ENCODE results near the gene WFIKKN1. TPM values are rescaled to one million over a fixed set of nuclear protein-coding genes. Genes with fewer than 3 reads are reported as not detected.

The WFIKKN1 gene
- total RNA-seq, 1 experiment from 2014 or later, result not detected

DNA sequence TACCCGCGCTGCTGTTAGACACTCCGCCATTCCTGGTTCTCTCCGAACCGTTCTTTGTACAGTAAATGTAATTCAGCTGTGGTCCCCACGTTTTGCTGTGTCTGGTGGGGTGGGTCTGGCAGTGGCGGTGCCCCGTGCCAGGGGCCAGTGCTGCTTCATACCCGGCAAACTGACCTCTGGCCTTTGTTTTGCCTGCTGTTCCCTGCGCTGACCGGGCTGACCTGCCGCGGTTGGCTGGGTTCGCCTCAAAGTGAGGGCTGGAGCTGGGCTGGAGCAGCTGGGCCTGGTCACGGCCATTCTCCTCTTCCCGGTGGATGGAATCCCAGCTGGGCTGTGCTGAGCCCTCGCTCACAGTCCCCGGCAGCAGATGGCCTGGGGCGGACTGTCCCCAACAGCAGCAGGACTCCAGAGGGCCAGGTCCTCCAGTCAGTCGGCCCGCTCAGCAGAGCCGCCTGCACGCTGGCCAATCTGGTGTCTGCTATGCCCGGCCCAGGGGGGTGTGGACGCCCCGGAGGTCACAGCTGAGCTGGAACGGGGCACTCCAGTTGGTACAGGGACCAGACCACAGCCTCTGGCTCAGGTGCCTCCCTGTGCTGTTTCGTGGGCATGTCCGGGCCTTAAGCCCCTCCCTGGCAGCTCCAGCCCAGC is 1.5 kb upstream of the WFIKKN1 start:
- H3K36me3 ChIP-seq (ENCODE audit: insufficient read depth, low read length), result 0 out of 2 replicates have a peak, but pooled peaks cover 2% of the 10 kb centered on the region
- no peak overlapping the region for H3K9ac ChIP-seq (ENCODE audit: low read length)
- H3K9me3 ChIP-seq (ENCODE audit: low read length), result no peaks in the 10 kb centered on the region
- H3K4me2 ChIP-seq (ENCODE audit: low read depth, low read length, poor library complexity, severe bottlenecking), result no peak overlapping the region
- peaks cover 3% of the 10 kb centered on the region; the same call in 1 of the 2 replicates for H3K79me2 ChIP-seq (ENCODE audit: low read length)
- H3K27ac ChIP-seq (ENCODE audit: low read length), result no peak overlapping the region
- H3K4me3 ChIP-seq (ENCODE audit: low read length), result no peak overlapping the region
- no peaks in the 10 kb centered on the region for H3K27me3 ChIP-seq (ENCODE audit: low read length)
- H3K9me2 ChIP-seq (replicated peaks; ENCODE audit: insufficient read depth, low read length), result no peaks in the 10 kb centered on the region
- H2AFZ ChIP-seq (ENCODE audit: low read length), result no peak overlapping the region
- DNase-seq, result no peak
- peaks cover 15% of the 10 kb centered on the region for H3K4me1 ChIP-seq (ENCODE audit: low read length)
- 0 out of 2 replicates have a peak, but pooled peaks cover under 1% of the 10 kb centered on the region for H4K20me1 ChIP-seq (ENCODE audit: insufficient read depth, low read depth, low read length)

DNA sequence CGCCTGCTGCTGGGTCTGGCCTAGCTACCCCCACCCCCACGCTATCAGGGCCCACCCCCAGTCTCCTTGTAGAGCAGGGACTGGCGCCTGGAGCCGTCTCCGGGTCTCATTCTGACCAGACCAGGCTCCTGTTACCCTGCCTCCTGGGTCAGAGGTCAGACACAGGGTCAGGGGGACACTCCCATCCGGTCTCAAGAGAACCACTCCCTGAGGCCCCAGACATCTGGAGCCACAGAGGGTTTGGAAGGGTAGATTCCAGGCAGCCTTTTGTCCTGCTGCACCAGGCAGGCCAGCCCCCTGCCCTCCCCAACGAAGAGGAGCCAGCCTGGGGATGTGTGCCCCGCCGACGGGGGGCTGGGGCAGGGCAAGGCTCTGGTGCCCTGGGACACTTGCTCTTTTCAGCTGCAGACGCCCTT is 944 bp upstream of the WFIKKN1 start:
- Histone ChIP-seq H2AFZ (ENCODE audit: low read length) (no peak overlapping the region), H3K79me2 (ENCODE audit: low read length) (peaks cover 8% of the 10 kb centered on the region), H3K9me2 (replicated peaks; ENCODE audit: insufficient read depth, low read length) (no peaks in the 10 kb centered on the region), H3K4me1 (ENCODE audit: low read length) (peaks cover 13% of the 10 kb centered on the region), H3K4me3 (ENCODE audit: low read length) (no peak overlapping the region), H4K20me1 (ENCODE audit: insufficient read depth, low read depth, low read length) (peaks cover 2% of the 10 kb centered on the region; the same call in 1 of the 2 replicates), H3K4me2 (ENCODE audit: low read depth, low read length, poor library complexity, severe bottlenecking) (no peak overlapping the region), H3K9ac (ENCODE audit: low read length) (no peak overlapping the region), H3K27ac (ENCODE audit: low read length) (no peak overlapping the region), H3K9me3 (ENCODE audit: low read length) (no peaks in the 10 kb centered on the region), H3K36me3 (ENCODE audit: insufficient read depth, low read length) (0 out of 2 replicates have a peak, but pooled peaks cover 4% of the 10 kb centered on the region), H3K27me3 (ENCODE audit: low read length) (no peaks in the 10 kb centered on the region)
- DNase-seq, result no peak

DNA sequence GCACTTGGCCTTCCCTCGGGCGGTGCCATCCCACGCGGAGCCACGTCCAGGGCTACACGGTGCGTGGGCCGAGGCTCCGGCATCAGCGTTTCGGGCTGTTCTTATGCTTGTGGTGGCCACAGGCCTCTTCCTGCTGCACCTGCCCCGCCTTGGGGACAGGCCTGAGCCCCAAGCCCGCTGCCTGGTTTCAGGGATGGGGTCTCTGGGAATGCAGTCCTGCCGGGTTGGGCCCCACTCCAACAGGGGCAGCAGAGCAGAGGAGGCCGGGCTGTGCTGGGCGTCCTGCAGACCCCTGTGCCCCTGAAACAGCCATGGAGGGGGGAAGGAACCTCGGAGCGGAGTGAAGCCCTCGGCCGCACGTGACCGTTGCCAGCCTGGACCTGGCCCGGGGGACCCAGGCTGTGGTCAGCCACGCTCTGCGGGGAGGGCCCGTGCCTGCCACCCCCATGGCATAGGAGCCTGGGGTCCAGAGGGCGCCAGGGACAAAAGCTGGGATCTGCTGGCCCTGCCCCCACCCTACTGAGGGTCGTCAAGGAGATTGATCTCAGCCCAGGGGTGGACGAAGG is 453 bp upstream of the WFIKKN1 start:
- H3K36me3 ChIP-seq (ENCODE audit: insufficient read depth, low read length), result 0 out of 2 replicates have a peak, but pooled peaks cover 4% of the 10 kb centered on the region
- H4K20me1 ChIP-seq (ENCODE audit: insufficient read depth, low read depth, low read length), result peaks cover 7% of the 10 kb centered on the region; the same call in 1 of the 2 replicates
- H3K27ac ChIP-seq (ENCODE audit: low read length), result no peak overlapping the region
- H3K79me2 ChIP-seq (ENCODE audit: low read length), result peaks cover 13% of the 10 kb centered on the region
- H3K9me2 ChIP-seq (replicated peaks; ENCODE audit: insufficient read depth, low read length), result no peaks in the 10 kb centered on the region
- H3K4me1 ChIP-seq (ENCODE audit: low read length), result peaks cover 14% of the 10 kb centered on the region
- H3K9me3 ChIP-seq (ENCODE audit: low read length), result no peaks in the 10 kb centered on the region
- no peak overlapping the region for H2AFZ ChIP-seq (ENCODE audit: low read length)
- no peaks in the 10 kb centered on the region for H3K27me3 ChIP-seq (ENCODE audit: low read length)
- H3K9ac ChIP-seq (ENCODE audit: low read length), result no peak overlapping the region
- H3K4me3 ChIP-seq (ENCODE audit: low read length), result no peak overlapping the region
- H3K4me2 ChIP-seq (ENCODE audit: low read depth, low read length, poor library complexity, severe bottlenecking), result no peak overlapping the region
- no peak for DNase-seq

DNA sequence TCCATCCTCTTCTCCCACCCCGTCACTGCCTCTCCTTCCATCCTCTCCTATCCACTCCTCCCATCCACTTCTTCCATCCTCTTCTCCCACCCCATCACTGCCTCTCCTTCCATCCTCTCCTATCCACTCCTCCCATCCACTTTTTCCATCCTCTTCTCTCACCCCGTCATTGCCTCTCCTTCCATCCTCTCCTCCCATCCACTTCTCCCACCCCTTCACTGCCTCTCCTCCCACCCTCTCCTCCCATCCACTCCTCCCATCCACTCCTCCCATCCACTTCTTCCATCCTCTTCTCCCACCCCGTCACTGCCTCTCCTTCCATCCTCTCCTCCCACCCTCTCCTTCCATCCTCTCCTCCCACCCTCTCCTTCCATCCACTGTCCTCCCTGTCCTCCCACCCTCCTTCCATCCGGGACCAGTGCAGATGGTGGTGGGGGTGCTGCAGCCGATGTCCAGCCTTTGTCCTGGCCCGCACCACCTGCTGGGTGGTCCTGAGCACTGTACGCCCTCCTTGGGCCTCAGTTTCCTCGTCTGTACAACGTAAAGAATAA is 1.1 kb downstream of the WFIKKN1 start:
- H2AFZ ChIP-seq (ENCODE audit: low read length), result no peak overlapping the region

DNA sequence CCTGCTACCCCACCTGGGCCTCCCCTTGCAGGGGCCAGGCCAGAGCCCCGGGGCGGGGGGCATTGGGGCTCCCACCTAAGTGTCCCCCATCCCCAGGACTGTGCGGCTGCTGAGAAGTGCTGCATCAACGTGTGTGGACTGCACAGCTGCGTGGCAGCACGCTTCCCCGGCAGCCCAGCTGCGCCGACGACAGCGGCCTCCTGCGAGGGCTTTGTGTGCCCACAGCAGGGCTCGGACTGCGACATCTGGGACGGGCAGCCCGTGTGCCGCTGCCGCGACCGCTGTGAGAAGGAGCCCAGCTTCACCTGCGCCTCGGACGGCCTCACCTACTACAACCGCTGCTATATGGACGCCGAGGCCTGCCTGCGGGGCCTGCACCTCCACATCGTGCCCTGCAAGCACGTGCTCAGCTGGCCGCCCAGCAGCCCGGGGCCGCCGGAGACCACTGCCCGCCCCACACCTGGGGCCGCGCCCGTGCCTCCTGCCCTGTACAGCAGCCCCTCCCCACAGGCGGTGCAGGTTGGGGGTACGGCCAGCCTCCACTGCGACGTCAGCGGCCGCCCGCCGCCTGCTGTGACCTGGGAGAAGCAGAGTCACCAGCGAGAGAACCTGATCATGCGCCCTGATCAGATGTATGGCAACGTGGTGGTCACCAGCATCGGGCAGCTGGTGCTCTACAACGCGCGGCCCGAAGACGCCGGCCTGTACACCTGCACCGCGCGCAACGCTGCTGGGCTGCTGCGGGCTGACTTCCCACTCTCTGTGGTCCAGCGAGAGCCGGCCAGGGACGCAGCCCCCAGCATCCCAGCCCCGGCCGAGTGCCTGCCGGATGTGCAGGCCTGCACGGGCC is 1.9 kb downstream of the WFIKKN1 start:
- H3K4me2 ChIP-seq (ENCODE audit: low read depth, low read length, poor library complexity, severe bottlenecking), result no peak overlapping the region
- H3K9me3 ChIP-seq (ENCODE audit: low read length), result no peaks in the 10 kb centered on the region
- H3K27ac ChIP-seq (ENCODE audit: low read length), result no peak overlapping the region
- peaks cover 23% of the 10 kb centered on the region for H3K4me1 ChIP-seq (ENCODE audit: low read length)
- H3K4me3 ChIP-seq (ENCODE audit: low read length), result no peak overlapping the region
- H3K79me2 ChIP-seq (ENCODE audit: low read length), result peaks cover 20% of the 10 kb centered on the region
- H3K27me3 ChIP-seq (ENCODE audit: low read length), result no peaks in the 10 kb centered on the region
- no peak for DNase-seq
- 0 out of 2 replicates have a peak, but pooled peaks cover 4% of the 10 kb centered on the region for H3K36me3 ChIP-seq (ENCODE audit: insufficient read depth, low read length)
- H2AFZ ChIP-seq (ENCODE audit: low read length), result no peak overlapping the region
- peaks cover 7% of the 10 kb centered on the region; the same call in 1 of the 2 replicates for H4K20me1 ChIP-seq (ENCODE audit: insufficient read depth, low read depth, low read length)
- no peak overlapping the region for H3K9ac ChIP-seq (ENCODE audit: low read length)
- no peaks in the 10 kb centered on the region for H3K9me2 ChIP-seq (replicated peaks; ENCODE audit: insufficient read depth, low read length)

More for the DNA sequence above, 1.1 kb downstream of the WFIKKN1 start:
- Histone ChIP-seq H3K9me3 (ENCODE audit: low read length) (no peaks in the 10 kb centered on the region), H3K79me2 (ENCODE audit: low read length) (peaks cover 20% of the 10 kb centered on the region), H3K36me3 (ENCODE audit: insufficient read depth, low read length) (0 out of 2 replicates have a peak, but pooled peaks cover 4% of the 10 kb centered on the region), H4K20me1 (ENCODE audit: insufficient read depth, low read depth, low read length) (peaks cover 7% of the 10 kb centered on the region; the same call in 1 of the 2 replicates), H3K4me2 (ENCODE audit: low read depth, low read length, poor library complexity, severe bottlenecking) (no peak overlapping the region), H3K4me3 (ENCODE audit: low read length) (no peak overlapping the region), H3K4me1 (ENCODE audit: low read length) (peaks cover 20% of the 10 kb centered on the region), H3K27me3 (ENCODE audit: low read length) (no peaks in the 10 kb centered on the region), H3K9me2 (replicated peaks; ENCODE audit: insufficient read depth, low read length) (no peaks in the 10 kb centered on the region), H3K27ac (ENCODE audit: low read length) (no peak overlapping the region), H3K9ac (ENCODE audit: low read length) (no peak overlapping the region)
- no peak for DNase-seq

DNA sequence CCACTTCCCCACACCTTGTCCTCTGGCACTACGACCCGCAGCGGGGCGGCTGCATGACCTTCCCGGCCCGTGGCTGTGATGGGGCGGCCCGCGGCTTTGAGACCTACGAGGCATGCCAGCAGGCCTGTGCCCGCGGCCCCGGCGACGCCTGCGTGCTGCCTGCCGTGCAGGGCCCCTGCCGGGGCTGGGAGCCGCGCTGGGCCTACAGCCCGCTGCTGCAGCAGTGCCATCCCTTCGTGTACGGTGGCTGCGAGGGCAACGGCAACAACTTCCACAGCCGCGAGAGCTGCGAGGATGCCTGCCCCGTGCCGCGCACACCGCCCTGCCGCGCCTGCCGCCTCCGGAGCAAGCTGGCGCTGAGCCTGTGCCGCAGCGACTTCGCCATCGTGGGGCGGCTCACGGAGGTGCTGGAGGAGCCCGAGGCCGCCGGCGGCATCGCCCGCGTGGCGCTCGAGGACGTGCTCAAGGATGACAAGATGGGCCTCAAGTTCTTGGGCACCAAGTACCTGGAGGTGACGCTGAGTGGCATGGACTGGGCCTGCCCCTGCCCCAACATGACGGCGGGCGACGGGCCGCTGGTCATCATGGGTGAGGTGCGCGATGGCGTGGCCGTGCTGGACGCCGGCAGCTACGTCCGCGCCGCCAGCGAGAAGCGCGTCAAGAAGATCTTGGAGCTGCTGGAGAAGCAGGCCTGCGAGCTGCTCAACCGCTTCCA is 2.7 kb downstream of the WFIKKN1 start:
- Histone ChIP-seq H2AFZ (ENCODE audit: low read length) (no peak overlapping the region), H3K4me2 (ENCODE audit: low read depth, low read length, poor library complexity, severe bottlenecking) (no peak overlapping the region), H3K9me2 (replicated peaks; ENCODE audit: insufficient read depth, low read length) (no peaks in the 10 kb centered on the region), H3K4me1 (ENCODE audit: low read length) (peaks cover 23% of the 10 kb centered on the region), H3K27me3 (ENCODE audit: low read length) (no peaks in the 10 kb centered on the region), H3K9me3 (ENCODE audit: low read length) (no peaks in the 10 kb centered on the region), H3K27ac (ENCODE audit: low read length) (no peak overlapping the region), H3K9ac (ENCODE audit: low read length) (no peak overlapping the region), H3K36me3 (ENCODE audit: insufficient read depth, low read length) (0 out of 2 replicates have a peak, but pooled peaks cover 4% of the 10 kb centered on the region), H3K79me2 (ENCODE audit: low read length) (peaks cover 20% of the 10 kb centered on the region), H4K20me1 (ENCODE audit: insufficient read depth, low read depth, low read length) (peaks cover 7% of the 10 kb centered on the region; the same call in 1 of the 2 replicates), H3K4me3 (ENCODE audit: low read length) (no peak overlapping the region)
- DNase-seq, result no peak

DNA sequence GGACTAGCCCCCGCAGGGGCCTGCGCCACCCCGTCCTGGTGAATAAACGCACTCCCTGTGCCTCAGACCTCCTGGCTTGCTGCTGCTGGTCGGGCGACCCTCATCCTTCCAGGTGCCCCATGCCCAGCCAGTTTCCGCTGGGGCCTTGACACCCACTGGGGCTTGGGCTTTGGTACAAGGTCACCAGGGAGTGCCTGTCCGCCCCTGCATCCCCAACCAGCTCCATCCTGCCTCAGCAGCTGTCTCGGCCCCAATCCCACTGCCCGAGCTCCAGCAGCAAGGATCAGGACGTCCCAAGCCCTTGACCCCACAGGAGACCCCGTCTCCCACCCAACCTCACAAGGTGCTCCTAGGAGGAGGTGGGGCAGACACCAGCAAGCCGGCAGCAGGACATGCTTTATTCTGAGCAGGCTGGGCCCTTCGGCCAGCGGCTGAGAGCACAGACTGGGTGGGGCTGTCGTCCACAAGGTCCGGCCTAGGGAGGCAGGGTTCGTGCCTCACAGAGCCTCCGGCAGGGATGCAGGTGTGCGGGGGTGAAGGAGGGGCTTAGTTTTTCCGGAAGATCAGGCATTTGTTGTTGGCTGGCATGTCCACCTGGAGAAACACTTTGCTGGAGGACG is 3.4 kb downstream of the WFIKKN1 start:
- H3K9me3 ChIP-seq (ENCODE audit: low read length), result no peaks in the 10 kb centered on the region
- H2AFZ ChIP-seq (ENCODE audit: low read length), result no peak overlapping the region
- peaks cover 29% of the 10 kb centered on the region for H3K4me1 ChIP-seq (ENCODE audit: low read length)
- H3K79me2 ChIP-seq (ENCODE audit: low read length), result peaks cover 20% of the 10 kb centered on the region
- H3K27me3 ChIP-seq (ENCODE audit: low read length), result no peaks in the 10 kb centered on the region
- peak overlapping the region; percentile 97 for H3K4me2 ChIP-seq (ENCODE audit: low read depth, low read length, poor library complexity, severe bottlenecking)
- peak overlapping the region; percentile 95; the same call in 1 of the 2 replicates for H3K9ac ChIP-seq (ENCODE audit: low read length)
- DNase-seq, result no peak
- H4K20me1 ChIP-seq (ENCODE audit: insufficient read depth, low read depth, low read length), result peaks cover 7% of the 10 kb centered on the region; the same call in 1 of the 2 replicates
- no peaks in the 10 kb centered on the region for H3K9me2 ChIP-seq (replicated peaks; ENCODE audit: insufficient read depth, low read length)
- H3K4me3 ChIP-seq (ENCODE audit: low read length), result no peak overlapping the region; the same call in 1 of the 2 replicates
- 0 out of 2 replicates have a peak, but pooled peaks cover 4% of the 10 kb centered on the region for H3K36me3 ChIP-seq (ENCODE audit: insufficient read depth, low read length)
- no peak overlapping the region for H3K27ac ChIP-seq (ENCODE audit: low read length)

Measured in Karpas-422 (cell line).